ENCODE data around the gene RET.

The RET gene

DNA sequence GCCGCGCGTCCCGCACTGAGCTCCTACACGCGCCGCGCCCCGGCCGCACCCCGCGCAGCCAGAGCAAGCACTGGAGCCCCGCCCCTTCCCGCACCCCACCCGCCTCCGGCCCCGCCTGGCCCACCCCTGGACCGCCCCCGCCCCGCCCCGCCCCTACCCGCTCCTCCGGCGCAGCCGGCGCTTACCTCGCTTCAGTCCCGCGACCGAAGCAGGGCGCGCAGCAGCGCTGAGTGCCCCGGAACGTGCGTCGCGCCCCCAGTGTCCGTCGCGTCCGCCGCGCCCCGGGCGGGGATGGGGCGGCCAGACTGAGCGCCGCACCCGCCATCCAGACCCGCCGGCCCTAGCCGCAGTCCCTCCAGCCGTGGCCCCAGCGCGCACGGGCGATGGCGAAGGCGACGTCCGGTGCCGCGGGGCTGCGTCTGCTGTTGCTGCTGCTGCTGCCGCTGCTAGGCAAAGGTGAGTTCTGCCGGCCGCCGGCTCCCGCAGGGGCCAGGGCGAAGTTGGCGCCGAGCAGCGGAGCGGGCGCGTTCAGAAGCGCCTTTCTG, at the start of gene RET:
RET (plus strand) TSS at position 194 of the 545 bp plus-strand sequence; CDS start at position 384, 190 bp downstream.
- no peak for DNase-seq (ENCODE audit: low read depth in 3 of 3, low spot score in 1 of 3)

DNA sequence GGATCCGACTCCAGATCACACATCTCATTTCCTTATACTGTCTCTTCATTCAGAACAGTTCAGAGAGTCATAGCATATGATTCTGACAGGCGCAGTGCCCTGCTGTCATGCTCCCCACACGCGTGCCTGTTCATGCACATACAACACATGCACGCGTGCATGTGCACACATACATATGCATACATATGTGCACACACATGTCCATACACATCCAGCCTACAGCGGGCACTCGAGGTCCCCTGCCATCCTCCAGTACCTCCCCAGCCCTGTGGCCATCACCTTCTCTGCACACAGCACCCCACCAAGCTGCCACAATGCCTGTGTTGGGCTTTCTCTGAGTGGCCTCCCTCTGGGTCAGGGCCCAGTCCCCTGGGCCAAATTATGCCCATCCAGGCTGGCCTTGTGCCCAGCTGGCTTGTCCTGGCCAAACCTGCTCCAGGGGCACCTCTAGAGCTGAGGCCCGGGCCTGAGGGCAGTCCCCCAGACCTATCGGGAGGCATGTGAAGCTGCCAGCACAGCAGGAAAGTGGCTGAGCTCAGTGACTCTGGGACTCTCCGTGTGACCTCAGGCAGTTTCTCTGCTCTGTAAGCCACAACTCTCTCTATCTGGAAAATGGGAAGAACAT, 49.4 kb upstream of the RET start:
- DNase-seq (ENCODE audit: low read depth in 3 of 3, low spot score in 1 of 3) = no peak

DNA sequence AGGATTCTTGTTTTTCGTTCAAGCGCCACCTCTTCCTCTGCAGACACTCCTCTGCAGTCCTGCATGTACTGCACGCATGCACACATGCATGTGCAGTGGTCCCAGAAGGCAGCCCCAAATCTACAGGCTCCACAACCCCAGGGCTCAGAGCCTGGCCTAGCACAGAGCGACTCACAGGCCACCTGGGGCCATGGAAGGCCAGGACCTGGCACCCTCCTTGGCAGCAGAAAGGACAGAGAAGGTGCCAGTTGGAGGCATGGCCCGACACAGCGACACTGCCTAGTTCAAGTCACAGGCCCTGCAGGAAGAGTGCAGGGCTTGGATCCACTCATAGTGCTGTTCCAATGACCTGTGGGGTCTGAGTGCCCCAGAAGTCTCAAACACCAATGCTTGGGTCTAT, 48.7 kb upstream of the RET start:
- no peak for DNase-seq (ENCODE audit: low read depth in 3 of 3, low spot score in 1 of 3)

- DNase-seq (ENCODE audit: low read depth in 3 of 3, low spot score in 1 of 3) = no peak
Measured at GRCh38 chr10:43029043-43029442, 47.8 kb upstream of the RET start.

DNA sequence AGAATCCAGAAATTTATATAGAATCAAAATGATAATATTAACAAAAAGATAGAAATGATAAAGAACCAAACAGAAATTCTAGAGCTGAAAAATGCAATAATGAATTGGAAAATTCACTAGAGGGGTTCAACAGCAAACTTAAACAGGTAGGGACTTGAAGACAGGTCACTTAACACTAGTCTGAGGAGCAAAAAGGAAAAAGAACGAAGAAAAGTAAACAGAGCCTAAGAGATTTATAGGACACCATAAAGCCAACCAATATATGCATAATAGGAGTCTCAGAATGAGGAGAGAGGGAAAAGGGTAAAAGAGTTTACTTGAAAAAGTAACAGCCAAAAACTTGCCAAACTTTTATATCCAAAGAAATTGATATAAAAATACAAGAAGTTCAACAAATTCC, 44.3 kb upstream of the RET start:
- no peak for DNase-seq (ENCODE audit: low read depth in 3 of 3, low spot score in 1 of 3)

DNA sequence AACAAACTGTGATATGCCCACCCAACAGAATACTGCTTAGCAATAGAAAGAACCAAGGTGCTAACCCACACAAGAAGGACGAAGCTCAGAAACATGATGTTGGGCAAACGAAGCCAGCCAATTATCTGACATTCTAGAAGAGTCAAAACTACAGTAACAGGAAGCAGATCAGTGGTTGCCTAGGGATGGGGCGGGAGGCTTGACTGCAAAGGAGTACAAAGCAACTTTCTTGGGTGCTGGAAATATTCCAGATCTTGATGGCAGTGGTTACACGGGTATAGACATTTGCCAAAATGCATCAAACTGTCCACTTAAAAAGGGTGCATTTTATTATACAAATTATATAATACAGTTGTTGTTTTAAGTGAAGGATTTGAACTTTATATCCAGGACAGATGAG, 41.1 kb upstream of the RET start:
- no peak for DNase-seq (ENCODE audit: low read depth in 3 of 3, low spot score in 1 of 3)

GRCh38 chr10:43036481-43037428, 40.1 kb upstream of the RET start:
- no peak for DNase-seq (ENCODE audit: low read depth in 3 of 3, low spot score in 1 of 3)

- no peak for DNase-seq (ENCODE audit: low read depth in 3 of 3, low spot score in 1 of 3)
Measured at GRCh38 chr10:43037440-43037839, 39.4 kb upstream of the RET start.

- DNase-seq (ENCODE audit: low read depth in 3 of 3, low spot score in 1 of 3) = no peak
Measured at GRCh38 chr10:43037942-43038782, 38.7 kb upstream of the RET start.

- DNase-seq (ENCODE audit: low read depth in 3 of 3, low spot score in 1 of 3) = no peak
Measured at GRCh38 chr10:43038783-43039623, 37.9 kb upstream of the RET start.

GRCh38 chr10:43039624-43040481, 37.0 kb upstream of the RET start:
- no peak for DNase-seq (ENCODE audit: low read depth in 3 of 3, low spot score in 1 of 3)

DNA sequence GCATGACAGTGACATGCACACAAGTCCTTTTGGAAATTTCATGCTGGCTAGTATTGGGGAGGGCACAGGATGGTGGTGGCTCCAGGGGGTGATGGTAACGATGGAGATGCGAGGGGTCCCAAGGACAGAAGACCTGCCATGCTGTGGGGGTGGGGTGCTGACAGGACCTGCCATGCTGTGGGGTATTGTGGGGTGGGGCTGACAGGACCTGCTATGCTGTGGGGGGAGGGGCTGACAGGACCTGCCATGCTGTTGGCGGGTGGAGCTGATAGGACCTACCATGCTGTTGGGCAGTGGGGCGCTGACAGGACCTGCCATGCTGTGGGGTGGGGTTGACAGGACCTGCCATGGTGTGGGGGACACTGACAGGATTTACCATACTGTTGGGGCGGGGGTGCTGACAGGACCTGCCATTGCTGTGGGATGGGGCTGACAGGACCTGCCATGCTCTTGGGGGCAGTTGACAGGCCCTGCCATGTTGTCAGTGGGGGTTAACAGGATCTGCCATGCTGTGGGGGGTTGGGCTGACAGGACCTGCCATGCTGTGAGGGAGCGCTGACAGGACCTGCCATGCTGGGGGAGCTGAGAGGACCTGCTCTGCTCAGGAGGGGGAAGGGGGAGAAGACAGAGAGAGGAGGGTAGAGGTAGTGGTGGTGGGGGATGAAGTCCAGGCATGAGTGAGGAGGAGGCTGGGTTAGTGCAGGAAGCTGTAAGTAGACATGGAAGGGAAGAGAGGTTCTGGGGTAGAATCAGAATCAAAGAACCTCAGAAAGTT, 36.2 kb upstream of the RET start:
- no peak for DNase-seq (ENCODE audit: low read depth in 3 of 3, low spot score in 1 of 3)

DNA sequence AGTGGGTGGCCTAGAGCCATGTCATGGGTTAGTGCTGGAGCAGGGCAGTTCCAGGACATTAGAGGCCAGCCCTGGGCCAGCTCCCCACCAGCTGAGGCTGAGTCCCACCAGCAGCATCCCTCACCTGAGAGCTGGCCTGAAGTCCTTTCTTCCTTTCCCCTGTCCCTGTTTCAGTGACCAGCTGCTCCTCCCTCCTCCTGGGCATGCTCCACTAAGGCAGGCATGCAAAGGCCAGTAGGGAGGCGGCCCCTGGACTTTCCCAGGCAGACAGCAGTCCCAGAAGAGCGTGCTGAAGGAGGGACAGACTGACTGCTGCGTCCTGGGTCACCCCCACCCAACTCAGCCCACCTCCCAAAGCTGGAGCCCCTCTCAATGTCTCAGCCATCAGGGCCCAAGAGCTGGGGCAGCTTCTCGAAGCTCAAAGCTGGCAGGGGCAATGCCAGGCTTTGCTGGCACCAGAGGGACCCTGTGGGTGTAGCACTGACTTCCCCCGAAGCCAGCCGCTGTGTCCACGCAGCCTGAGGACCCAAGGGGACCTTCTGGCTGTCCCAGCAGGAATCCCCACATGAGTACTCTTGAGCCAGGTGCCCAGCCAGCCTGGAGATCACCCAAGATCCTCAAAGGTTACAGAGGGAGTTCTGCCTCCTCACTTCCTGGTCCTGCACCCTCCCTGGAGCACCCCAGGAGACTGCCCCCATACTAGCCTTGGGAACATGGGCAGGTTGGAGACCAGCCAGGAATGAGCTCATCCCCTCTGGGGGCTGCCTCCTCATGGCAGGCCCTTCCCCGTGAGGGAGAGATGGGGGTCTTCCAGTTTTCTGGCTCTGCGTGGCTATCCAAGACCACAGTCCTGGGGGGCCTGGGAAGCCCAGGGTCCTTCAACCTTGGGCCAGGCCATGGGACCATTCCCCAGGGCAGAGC, 35.2 kb upstream of the RET start:
- DNase-seq (ENCODE audit: low read depth in 3 of 3, low spot score in 1 of 3) = no peak

DNA sequence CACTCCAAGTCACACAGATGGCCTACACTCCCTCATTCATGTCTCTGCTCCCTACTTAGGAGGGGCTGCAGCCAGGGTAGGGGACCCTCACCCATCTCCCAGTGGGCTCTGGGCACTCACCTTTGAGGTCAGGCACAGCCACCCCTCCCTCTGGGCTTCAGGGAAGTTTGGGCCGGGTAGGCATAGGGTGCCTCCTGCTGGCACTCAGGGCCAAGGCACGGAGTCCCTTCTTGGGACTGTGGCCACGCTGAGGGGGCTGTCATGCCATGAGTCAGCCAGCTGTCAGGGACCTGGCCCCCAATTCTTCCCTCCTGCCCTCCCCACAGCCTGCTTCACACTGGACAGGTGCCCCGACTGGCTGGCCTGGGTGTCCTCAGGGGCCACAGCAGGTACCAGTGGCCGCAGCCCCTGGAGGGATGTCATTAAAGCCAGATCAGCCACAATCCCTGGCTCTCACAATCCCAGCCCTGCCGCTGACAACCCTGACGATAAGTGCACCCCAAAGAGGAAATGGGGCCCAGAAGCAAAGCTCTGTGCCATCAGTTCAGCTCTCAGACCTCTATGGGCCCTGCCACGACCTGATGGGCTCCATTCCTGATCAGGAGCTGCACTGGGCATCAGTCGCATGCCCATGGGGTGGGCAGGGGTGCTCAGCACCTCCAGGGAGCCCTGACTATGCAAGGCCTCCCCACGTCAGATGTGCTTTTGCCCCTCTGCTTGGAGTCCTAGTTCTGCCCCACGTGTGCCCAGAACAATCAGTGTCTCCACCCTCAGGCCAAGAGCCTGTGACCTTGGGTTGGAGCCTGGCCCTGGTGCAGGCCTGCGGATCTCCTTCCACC, 34.1 kb upstream of the RET start:
- no peak for DNase-seq (ENCODE audit: low read depth in 3 of 3, low spot score in 1 of 3)

- no peak for DNase-seq (ENCODE audit: low read depth in 3 of 3, low spot score in 1 of 3)
Measured at GRCh38 chr10:43043342-43043772, 33.5 kb upstream of the RET start.

GRCh38 chr10:43043773-43044447, 33.0 kb upstream of the RET start:
- no peak for DNase-seq (ENCODE audit: low read depth in 3 of 3, low spot score in 1 of 3)

Measured in stimulated activated CD4-positive, alpha-beta T cell treated with anti-CD3 and anti-CD28 coated beads, TNF-alpha, amount 100 ng/mL, for 1 hour (primary cell).